ENCODE data around the gene ARHGAP10.

The ARHGAP10 gene

DNA sequence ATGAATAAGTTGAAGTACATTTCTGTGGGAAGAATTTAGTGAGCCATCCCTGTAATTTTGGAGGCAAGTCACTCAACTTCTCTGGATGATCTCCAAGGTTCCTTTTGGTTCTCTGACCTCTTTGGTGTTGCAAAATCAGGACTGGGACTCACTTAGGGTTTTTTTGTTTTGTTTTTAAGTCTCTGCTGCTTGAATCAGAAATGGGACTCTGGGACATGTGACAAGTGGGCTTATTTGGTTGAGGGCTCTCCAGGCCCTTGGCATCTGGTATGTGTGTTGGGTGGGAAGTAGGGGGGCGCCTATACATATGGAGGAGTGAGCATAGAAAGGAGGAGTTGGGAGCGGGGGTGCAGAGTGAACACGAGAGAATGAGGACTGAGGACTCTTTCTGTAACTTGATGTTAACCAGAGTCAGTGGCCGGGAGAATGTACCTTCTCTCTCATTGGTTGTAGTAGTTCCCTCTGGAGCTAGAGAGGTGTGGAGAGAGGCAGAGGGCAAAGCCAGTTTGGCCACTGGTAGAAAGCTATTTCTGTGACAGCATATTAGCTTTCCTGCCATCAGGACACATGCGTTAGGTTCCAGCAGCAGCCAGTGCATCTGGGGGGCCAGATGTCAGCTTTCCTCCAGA, 1.9 kb downstream of the ARHGAP10 start:
- DNase-seq = no peak

DNA sequence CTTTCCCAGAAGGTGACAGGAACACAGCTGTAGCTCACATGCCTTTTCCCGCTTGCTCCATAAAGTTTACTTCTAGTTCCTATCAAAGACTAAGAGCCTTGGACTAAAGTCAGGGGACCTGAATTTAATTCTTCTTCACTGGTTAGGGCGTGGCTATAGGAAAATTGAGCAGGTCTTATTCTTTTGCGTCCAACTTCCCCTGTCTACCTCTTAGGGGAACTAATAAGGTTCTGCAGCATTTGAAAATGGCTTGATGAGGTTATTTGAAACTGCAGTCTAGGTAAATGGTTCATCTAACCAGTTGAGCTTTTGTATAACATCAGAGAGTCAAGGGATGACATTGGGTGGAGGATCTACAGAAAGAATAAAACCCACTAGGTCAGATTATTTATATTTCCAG, 2.6 kb downstream of the ARHGAP10 start:
- DNase-seq = no peak

DNA sequence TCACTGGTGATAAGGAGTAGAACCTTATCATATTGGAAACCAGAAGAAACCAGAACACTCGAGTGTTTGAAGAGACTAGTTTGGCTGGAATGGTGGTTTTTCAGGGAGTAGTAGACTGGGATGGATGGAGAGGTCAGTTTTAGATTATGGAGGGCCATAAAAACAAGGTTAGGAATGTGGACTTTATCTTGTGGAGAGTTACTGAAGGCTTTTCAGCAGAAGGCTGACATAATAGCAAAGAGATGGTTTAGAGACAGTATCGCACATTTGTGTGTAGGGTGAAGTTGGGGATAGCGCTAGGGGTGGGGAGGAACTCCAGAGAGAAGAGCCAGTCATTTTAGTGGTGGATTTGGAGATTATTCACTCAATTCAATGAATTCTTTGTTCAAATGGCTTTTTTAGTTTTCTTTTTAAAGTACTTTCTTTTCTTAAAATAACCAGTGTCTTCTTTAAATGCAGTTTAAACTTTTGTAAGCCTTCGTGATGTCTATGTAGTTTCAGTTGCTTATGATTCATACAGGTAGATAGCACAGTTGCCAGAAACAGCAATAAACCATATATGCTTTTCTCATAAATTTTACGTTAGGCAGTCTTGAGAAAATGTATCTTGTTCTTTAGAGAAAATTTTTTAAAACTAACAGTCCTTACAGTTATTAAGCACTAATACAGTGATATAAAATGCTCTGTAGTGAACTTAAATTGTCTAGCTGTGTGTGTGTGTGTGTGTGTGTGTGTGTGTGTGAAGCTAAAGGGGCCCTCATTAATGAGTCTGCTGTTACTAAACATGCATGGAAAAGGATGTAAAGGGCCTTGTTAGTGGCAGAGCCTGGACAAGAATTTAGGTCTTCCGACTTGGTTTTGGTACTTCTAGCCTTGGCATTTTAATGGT, 3.8 kb downstream of the ARHGAP10 start:
- no peak for DNase-seq

GRCh38 chr4:147736458-147736857, 4.6 kb downstream of the ARHGAP10 start:
- no peak for DNase-seq

DNA sequence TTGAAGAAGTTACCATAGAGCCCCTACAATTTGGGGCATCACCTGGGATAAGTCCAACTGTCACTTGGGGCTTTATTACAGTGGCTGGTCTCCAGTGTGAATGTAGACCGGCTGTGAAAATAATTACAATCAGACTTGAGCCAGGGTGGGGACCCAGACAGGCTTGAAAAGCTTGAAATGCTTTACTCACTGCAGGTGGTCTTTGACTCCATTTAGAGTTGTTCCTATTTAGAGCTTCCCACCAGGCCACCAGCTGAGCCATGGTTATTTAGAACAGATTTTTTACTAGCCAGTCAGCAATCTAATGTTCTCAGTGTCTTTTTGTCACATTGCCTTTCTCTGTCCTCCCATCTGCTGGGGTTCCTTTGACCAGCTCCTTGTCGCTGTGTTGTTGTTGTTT, 5.7 kb downstream of the ARHGAP10 start:
- DNase-seq = no peak

DNA sequence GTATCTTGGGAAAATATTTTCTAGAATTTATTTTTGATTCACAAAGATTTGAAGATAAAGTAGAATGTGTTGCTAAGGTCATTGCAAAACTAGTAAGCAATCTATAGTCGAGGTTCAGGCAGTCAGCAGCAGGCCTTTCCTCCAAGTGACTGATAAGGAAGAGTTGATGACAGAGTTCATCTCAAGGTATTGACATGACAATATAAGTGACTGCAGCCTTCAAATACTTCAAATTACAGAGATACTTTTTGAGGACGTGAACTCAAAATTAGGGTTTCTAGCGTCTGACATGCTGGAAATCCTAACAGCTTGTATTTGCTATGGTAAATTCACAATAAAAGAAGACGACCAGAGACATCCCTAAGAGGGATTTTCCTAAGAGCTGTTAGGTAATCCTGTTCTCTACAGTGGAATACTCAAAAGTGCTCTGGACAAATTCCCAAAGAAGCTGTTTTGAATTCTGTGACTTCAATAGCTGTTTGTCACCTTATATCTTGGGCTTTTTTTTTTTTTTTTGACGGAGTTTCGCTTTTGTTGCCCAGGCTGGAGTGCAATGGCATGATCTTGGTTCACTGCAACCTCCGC, 7.4 kb downstream of the ARHGAP10 start:
- no peak for DNase-seq

GRCh38 chr4:147740176-147740575, 8.3 kb downstream of the ARHGAP10 start:
- DNase-seq = no peak

- DNase-seq = no peak
Measured at GRCh38 chr4:147741190-147741788, 9.4 kb downstream of the ARHGAP10 start.

DNA sequence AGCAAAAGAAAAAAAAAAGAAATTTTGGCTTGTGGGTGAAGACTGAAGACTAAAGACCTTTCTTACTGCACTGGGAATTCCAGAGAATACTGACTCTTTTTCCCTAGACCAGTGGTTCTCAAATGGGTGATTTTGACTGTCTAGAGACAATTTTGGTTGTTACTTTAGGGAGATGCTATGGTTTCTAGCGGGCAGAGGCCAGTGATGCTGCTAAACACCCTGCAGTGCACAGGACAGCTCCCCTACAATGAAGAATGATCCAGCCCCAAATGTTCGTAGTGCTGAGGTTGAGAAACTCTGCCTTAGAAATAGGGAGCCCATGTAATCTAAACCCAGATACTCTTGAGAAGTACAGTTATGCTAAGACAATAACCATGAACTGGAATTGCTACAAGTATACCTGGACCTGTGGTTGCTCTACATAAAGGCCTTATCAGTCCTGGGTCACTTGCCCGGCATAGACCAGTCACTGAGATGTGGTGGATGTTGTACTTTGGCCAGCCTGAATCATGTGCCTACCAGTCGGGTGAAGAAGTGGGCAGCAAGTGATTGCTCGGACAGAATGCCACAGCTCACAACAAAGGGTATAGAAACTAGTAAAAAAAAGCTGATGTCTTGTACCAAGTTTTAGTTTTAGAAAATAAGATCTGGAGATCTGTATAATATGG, 16.0 kb downstream of the ARHGAP10 start:
- DNase-seq = no peak

- no peak for DNase-seq
Measured at GRCh38 chr4:147749811-147750321, 18.0 kb downstream of the ARHGAP10 start.

GRCh38 chr4:147753047-147753446, 21.2 kb downstream of the ARHGAP10 start:
- DNase-seq = no peak

- no peak for DNase-seq
Measured at GRCh38 chr4:147754037-147754445, 22.2 kb downstream of the ARHGAP10 start.

GRCh38 chr4:147755561-147756295, 23.8 kb downstream of the ARHGAP10 start:
- no peak for DNase-seq

GRCh38 chr4:147756417-147756816, 24.5 kb downstream of the ARHGAP10 start:
- no peak for DNase-seq

DNA sequence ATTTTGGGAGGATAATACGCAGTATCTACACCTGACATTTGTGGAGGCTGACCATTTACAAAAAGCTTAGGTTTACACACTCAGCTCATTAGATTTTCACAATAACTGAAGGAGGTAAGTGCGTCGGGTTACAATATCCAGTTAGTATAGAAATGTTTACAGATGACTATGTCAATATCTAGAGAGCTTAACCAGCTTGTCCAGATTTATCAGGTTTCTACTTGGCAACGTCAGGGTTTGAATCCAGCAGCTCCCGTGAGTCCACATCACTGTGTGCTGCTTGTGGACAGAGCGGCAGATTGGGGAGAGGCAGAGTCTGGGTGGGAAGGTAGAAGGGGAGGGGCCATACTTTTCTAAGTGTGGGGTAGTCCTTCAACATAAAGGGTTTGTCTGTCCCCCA, 28.3 kb downstream of the ARHGAP10 start:
- DNase-seq = no peak

GRCh38 chr4:147760695-147761094, 28.8 kb downstream of the ARHGAP10 start:
- DNase-seq = no peak

DNA sequence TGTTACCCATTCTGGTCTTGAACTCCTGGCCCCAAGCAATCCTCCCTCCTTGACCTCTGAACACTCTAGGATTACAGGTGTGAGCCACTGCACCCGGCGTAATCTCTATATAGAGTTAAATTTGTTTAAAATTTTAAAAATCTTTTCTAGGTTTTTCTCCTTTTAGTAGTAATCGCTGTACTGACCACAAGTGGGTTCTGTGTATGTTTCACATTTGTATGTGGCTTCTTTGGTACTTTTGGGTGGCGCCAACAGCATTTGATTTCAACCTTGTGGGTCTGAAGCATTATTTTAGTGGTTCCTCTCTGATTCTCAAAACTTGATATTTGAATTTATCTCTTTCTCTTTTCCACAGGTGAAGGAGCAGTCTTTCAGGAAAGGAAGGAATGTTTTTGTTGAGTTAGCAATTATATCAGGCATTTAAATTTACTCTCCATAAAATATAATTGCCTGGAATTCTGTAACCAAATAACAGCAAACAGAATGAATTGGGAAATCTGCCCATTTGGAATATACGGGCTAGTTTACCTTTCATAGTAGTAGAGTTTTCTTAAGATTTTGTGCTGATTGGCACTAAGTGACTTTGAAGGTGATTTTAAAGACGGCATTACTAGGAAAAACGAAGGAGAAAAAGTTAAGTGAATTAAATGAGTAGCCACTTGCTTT, 29.5 kb downstream of the ARHGAP10 start:
- DNase-seq = no peak

- DNase-seq = no peak
Measured at GRCh38 chr4:147764337-147764736, 32.4 kb downstream of the ARHGAP10 start.

DNA sequence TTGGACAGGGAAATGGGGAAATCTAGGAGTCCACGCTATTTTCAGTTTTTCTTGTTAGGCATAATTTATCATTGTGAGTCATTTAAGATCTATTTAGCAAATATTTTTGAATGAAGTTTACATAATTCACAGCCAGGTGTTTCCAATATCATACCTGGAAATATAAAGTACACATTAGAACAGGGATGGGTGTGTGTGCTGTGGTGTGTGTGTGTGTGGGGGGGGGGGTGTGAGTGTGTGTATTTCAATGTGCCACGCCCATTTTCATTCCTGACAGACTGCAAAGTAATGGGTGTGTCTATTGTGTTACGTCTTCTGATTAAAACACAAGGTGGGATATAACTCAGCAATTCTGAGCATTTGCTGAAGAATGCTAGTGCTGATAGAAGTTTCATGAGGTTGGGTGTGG, 33.2 kb downstream of the ARHGAP10 start:
- DNase-seq = no peak

- DNase-seq = no peak
Measured at GRCh38 chr4:147768113-147768512, 36.2 kb downstream of the ARHGAP10 start.

DNA sequence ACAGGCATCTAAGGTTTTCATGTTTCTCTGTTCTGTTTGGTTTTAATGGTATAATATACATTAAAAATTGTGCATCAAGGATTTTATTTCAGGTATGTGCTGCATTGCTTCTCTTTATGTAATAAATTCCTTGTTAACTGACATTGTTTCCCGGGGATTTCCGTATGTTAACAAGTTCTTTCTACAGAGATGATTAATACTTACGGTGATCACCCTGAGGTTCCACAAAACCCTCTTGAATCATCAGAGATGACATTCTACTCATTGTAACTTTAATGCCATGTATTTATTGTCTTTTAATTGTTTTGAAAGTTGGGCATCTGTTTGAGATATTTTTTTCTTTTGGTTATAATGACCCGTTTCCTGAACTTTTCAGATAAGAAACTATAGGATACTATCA, 37.5 kb downstream of the ARHGAP10 start:
- no peak for DNase-seq

DNA sequence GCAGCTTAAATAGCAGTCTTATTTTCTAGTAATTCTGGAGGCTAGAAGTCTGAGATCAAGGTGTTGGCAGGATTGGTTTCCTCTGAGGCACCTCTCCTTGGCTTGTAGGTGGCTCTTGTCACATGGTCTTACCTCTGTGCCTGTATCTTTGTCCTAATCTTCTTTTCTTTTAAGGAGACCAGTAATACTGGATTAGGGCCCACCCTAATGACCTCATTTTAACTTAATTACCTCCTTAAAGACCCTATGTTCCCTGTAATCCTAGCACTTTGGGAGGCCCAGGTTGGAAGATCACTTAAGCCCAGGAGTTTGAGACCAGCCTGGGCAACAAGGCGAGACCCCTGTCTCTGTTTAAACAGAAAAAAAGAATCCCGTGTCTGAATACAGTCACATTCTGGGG, 38.9 kb downstream of the ARHGAP10 start:
- DNase-seq = no peak

Measured in stimulated activated CD4-positive, alpha-beta T cell treated with anti-CD3 and anti-CD28 coated beads, Interleukin-4, amount 100 ng/mL, for 1 hour (primary cell).